Islet precursor cell (in vitro differentiated cells): ENCODE results near the gene RPS6KA1.
"Not testable (repeated sequence)": the region's sequence is repeated elsewhere in the genome, so short reads cannot be mapped to it uniquely, and the experiment has no call there.

Source experiments
- DNase-seq: peaks from one replicate; pipeline ENCODE4 v3.0.0-alpha.2; 2018

Gene RPS6KA1

GRCh38 chr1:26603856-26604255 is 74.3 kb downstream of the RPS6KA1 start:
- no peak for DNase-seq

- DNase-seq = no peak
These were observed 77.6 kb downstream of the RPS6KA1 start for GRCh38 chr1:26607186-26607585.

- DNase-seq = no peak
These were observed 79.3 kb downstream of the RPS6KA1 start for GRCh38 chr1:26608895-26609294.

GRCh38 chr1:26610781-26611180 is 81.2 kb downstream of the RPS6KA1 start:
- DNase-seq = no peak

- DNase-seq = not testable (repeated sequence)
These were observed 83.1 kb downstream of the RPS6KA1 start for GRCh38 chr1:26612627-26613026.

GRCh38 chr1:26614655-26615411 is 85.3 kb downstream of the RPS6KA1 start:
- no peak for DNase-seq

GRCh38 chr1:26616881-26617280 is 87.3 kb downstream of the RPS6KA1 start:
- DNase-seq = no peak

- no peak for DNase-seq
These were observed 89.0 kb downstream of the RPS6KA1 start for GRCh38 chr1:26618561-26618960.
